PC-9 (cell line): ENCODE data around the gene MBP.

Experiments
- CTCF ChIP-seq: fragments of 200-600 bp; sonication (generic); conservative IDR thresholded peaks from 2 replicates; pipeline ENCODE4 v1.6.1; 2017; ENCODE audit warnings: mixed run types, antibody characterized with exemption, mild to moderate bottlenecking, moderate library complexity
- EZH2 ChIP-seq: fragments of 200-600 bp; sonication (generic); IDR thresholded peaks from 2 replicates; pipeline ENCODE4 v1.8.0; 2017; ENCODE audit warnings: antibody characterized with exemption, low read depth

GRCh38 chr18:76937597-76937996 lies 195.0 kb downstream of the MBP start:
- TF ChIP-seq CTCF: no peak
- TF ChIP-seq EZH2: no peak
